ENCODE data around the gene RPL15. TPM values are rescaled to one million over a fixed set of nuclear protein-coding genes. Genes with fewer than 3 reads are reported as not detected.

Gene RPL15
- 1,837 and 3,012 TPM in 2 replicates for total RNA-seq

GRCh38 chr3:23916886-23917678 is at the start of gene RPL15, which contains the start of gene NKIRAS1:
RPL15 (plus strand) TSS chr3:23917132; CDS start chr3:23917860, 728 bp downstream.
NKIRAS1 (minus strand) TSS chr3:23916990; CDS start chr3:23910904, 6,086 bp downstream.

GRCh38 chr3:23944861-23945662 is 28.1 kb downstream of the RPL15 start, which contains the start of gene NR1D2:
NR1D2 (plus strand) TSS chr3:23945286; CDS start chr3:23945579, 293 bp downstream.

Other genes starting within 250 kb of the RPL15 start
- 100 and 108 TPM in 2 replicates for gene UBE2E1, start 111.2 kb upstream of the RPL15 start, total RNA-seq
- 14.0 and 16.7 TPM in 2 replicates for gene NKIRAS1, start 142 bp upstream of the RPL15 start, total RNA-seq
- gene NR1D2, start 28.2 kb downstream of the RPL15 start, total RNA-seq, result 32.5 and 42.7 TPM in 2 replicates